ENCODE data around the gene STAT5A.

DNA sequence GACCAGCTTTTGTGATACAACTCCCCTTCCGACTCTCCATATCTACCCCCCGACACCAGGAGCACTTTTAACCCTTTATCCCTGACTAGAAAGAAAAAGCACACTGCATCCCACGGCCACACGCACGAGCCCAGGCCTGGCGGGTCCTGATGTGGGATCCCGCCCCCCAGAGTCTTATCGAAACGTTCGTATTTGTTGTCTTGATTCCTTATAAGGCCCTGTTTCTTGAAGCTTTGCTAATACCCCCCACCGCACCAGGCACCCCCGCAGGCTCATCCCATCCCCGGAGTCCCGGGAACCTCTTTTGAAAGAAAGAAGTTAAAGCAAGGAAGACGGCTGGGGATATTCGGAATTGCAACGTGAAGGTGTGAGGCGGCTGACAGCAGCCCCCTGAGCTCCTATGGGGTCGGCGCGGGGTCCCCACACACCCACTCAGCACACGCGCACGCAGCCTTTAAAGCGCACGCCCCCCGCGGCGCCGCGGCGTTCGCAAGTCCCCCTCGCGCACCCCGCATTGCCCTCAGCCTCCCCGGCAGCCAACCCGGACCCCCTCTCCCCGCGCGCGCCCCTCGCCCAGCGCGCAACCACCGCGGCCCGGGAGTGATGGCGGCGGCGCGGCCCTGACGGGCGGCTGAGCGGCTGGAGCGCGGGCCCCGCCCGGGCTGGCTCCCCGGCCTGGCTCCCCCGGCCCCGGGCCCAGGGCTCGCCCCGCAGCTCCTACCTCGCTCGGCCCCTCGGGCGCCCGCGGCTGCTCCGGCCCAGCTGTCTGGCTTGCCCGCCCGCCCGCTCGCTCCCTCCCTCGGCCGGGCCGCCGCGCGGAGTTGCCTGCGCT, 12.6 kb upstream of the STAT5A start:
- TF ChIP-seq EZH2 (IDR thresholded peaks at IDR 0.05; ENCODE audit: low read length) = no peak
- TF ChIP-seq, protein P1, sequence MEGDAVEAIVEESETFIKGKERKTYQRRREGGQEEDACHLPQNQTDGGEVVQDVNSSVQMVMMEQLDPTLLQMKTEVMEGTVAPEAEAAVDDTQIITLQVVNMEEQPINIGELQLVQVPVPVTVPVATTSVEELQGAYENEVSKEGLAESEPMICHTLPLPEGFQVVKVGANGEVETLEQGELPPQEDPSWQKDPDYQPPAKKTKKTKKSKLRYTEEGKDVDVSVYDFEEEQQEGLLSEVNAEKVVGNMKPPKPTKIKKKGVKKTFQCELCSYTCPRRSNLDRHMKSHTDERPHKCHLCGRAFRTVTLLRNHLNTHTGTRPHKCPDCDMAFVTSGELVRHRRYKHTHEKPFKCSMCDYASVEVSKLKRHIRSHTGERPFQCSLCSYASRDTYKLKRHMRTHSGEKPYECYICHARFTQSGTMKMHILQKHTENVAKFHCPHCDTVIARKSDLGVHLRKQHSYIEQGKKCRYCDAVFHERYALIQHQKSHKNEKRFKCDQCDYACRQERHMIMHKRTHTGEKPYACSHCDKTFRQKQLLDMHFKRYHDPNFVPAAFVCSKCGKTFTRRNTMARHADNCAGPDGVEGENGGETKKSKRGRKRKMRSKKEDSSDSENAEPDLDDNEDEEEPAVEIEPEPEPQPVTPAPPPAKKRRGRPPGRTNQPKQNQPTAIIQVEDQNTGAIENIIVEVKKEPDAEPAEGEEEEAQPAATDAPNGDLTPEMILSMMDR (optimal IDR thresholded peaks at IDR 0.05 in 1 of 3, IDR thresholded peaks at IDR 0.05 in 1 of 3, conservative IDR thresholded peaks at IDR 0.05 in 1 of 3; ENCODE audit: extremely low read depth in 1 of 3, insufficient read depth in 2 of 3, low read length in 3 of 3) = no peak
